T47D (cell line): ENCODE results near the gene C11orf71.

Experiments
- DNase-seq, 2 experiments: peaks; one replicate each; pipeline versions ENCODE4 v3.0.0 to v3.0.0-alpha.2; 2011 to 2012; ENCODE audit warnings: low read depth in 1 of 2, low spot score in 1 of 2
- JUND ChIP-seq: IDR thresholded peaks from 2 replicates; pipeline ENCODE4 v1.6.1; 2012; ENCODE audit warnings: low read depth
- in situ Hi-C: cut with HindIII; loops from 2 replicates; pipeline ENCODE4 v1.10.0; 2016; ENCODE audit warnings: low sequenced_read_pairs, low pct_unique_long_range_greater_than_20kb

Gene C11orf71, protein sequence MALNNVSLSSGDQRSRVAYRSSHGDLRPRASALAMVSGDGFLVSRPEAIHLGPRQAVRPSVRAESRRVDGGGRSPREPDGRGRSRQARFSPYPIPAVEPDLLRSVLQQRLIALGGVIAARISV

DNA sequence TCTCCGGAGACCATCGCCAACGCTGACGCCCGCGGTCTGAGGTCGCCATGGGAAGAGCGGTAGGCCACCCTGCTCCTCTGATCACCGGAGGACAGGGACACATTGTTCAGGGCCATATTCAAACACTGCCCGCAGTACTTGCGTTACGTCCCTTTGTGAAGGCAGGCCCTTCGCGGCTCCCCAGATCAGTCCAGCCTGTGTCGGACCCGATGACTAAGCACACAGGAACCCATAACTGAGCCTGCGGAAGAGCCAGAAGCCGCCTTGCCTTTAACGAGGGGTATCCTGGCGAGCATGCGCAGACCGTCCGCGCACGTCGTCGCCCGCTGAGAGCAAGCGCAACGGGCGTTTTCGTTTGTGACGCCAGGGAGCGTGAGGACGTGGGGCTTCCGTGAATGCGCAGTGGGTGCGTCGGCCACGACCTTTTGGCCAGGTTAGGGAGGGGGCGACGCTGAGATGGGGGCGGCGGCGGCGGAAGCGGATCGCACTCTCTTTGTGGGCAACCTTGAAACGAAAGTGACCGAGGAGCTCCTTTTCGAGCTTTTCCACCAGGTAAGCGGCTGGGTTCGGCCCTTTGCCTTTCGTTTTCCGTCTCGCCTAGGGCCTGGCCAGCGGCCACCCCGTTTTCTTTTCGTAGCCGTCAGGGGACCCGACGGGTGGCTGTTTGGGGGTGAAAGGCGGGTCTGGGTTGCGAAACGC is at the start of gene C11orf71, which contains the start of gene RBM7:
Gene C11orf71 (minus strand): TSS at position 296 of the 699 bp plus-strand sequence. CDS start 180 bp downstream, at position 116.
Gene RBM7 (plus strand): TSS at position 451 of the 699 bp plus-strand sequence. CDS start 6 bp downstream, at position 457.
- no peak for TF ChIP-seq JUND
- DNase-seq, result peak; percentile 91 to 99
- in situ Hi-C loops, result no loop called here

DNA sequence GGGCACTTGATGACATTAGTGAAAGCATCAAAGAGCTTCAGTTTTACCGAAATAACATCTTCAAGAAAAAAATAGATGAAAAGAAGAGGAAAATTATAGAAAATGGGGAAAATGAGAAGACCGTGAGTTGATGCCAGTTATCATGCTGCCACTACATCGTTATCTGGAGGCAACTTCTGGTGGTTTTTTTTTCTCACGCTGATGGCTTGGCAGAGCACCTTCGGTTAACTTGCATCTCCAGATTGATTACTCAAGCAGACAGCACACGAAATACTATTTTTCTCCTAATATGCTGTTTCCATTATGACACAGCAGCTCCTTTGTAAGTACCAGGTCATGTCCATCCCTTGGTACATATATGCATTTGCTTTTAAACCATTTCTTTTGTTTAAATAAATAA is 49.5 kb upstream of the C11orf71 start:
- in situ Hi-C loops, result no loop called here
- no peak for TF ChIP-seq JUND
- DNase-seq, result no peak

DNA sequence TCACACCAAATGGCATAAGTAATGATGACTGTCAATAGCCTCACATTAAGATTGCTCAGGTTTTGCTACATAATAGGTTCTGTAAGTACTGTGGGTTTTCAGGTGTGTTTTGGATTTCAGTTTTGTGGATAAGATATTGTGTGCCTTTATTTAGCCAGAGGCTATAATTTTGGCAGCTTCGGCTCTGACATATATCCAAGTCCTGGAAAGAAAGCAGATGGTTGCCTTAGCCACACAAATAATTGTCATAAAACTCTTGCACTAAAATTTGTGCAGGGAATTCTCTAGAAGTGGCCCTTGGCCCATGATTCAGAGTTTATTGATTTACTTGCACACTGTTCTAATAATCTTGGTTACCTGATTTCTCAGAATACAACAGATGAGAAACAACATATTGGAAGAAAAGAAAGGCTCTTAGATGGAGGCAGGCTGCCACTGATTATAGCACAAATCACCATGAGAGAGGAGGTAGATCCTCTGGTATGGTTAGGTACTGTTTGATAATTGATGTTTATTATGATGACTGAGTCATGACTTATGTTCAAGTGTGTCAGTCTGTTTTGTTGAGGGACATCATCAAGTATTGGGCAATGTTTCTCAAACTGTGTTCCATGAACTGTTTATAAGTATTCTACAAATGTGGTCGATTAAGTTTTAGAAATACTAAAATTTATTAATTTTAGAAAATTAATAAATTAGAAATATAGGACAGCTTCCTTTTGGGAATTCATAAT is 48.6 kb upstream of the C11orf71 start:
- in situ Hi-C loops, result no loop called here
- no peak for DNase-seq
- TF ChIP-seq JUND, result no peak

DNA sequence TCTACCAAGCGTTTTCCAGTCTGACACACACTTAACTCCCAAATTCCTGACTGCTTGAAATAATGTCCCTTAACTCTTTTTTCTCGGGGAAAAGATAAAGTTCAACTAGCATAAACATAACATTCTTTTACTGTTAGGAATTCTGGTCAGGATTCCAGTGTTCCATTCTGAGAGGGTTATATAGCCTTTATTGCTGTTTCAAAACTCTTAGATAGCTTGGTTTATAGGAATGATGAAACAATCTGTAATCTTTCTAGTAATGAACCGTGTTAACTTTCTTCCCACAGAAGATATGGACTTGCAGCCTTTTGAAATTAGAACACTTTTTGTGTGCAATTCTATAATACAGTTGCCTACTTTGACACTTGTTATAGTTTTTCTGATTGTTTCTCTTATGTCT is 47.6 kb upstream of the C11orf71 start:
- no peak for TF ChIP-seq JUND
- in situ Hi-C loops, result no loop called here
- no peak for DNase-seq

DNA sequence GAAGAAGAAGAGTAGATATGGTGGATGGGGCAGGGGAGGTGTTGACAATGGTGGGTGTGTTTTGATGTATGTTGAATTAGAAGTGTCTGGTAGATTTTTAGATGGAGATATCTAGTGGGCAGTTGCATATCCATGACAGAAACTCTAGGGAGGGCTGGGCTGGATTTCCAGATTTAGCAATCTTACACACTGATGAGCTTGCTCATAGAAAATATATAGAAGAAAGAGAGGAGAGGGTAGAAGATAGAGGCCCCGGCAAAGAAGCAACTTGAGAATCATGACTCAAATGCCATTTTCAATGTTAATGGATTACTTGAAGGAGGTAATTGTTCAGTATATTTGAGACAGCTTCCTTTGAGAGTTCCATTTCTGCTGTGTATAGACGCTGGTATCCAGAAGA is 47.1 kb upstream of the C11orf71 start:
- DNase-seq, result no peak
- TF ChIP-seq JUND, result no peak
- in situ Hi-C loops, result no loop called here

DNA sequence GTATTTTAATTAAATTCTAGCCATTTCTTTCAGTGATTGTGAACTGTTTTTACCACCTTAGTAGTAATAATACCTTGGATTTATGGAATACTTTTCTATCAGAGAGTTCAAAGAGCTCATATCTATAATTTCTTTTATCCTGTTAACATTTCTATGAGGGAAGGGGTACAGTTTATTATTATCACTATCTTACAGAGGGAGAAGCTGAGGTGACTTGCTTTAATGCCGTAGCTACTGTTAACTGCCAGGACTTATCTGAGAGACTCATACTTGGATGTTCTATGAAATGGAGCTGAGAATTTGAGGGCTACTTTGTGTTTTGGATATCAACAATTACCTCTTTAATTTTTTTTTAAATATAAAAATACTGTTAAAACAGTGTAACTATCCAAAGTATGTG is 42.2 kb upstream of the C11orf71 start:
- TF ChIP-seq JUND, result no peak
- in situ Hi-C loops, result no loop called here
- no peak for DNase-seq

DNA sequence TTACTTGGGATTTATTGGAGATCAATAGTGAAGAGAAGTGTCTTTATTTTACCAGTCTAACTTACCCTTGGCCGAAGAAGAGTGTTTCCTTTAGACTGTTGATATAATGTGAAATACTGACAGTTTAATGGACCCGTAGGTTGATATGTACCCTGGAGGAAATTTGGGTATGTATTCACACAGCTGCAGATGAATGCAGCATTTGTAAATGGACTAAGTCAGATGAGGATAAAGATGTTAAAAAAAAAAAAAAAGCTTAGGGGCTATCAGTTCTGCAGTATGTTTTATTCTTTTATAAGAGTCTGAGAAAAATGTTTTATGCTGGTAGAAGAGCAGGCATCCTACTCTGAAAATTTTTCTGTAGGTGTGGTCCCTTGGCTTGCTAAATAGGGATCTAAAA is 41.6 kb upstream of the C11orf71 start:
- DNase-seq, result no peak
- TF ChIP-seq JUND, result no peak
- in situ Hi-C loops, result no loop called here

DNA sequence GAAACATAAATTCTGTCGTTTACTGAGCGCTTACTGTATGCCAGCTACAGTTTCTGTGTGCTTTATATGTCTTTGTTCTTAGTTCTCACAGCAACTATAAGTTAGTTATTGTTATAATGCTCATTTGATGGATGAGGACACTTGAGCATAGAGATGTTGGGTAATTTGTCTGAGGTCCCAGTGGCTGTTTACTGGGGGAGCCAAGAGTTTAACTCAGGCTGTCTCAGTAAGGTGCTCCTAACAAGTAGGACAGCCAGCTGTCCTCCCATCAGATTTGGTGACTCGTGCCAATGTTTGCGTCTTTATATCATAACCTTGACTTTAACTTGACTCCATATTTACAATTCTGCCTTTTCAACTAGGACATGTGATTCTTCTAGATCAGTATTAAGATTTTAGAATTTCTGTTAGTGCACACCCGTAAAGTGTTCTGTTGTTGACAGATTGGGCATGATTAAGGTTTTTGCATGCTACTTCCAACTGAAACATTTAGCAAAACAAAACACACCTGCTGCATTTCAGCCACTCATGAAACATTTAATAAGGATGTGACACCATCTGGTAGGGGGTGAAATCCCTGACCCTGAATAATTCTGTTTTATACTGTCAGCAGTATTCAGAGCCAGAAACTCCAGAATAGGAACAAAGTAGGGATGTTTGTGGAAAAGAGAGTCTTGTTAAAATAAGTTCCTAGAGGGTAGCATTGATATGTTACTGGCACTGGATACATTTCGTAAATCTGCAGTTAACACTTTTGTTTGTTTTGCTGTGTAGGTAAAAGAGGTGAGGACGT is 40.9 kb upstream of the C11orf71 start:
- TF ChIP-seq JUND, result no peak
- in situ Hi-C loops, result no loop called here
- peak in 1 of 2 experiments; percentile 54 for DNase-seq

DNA sequence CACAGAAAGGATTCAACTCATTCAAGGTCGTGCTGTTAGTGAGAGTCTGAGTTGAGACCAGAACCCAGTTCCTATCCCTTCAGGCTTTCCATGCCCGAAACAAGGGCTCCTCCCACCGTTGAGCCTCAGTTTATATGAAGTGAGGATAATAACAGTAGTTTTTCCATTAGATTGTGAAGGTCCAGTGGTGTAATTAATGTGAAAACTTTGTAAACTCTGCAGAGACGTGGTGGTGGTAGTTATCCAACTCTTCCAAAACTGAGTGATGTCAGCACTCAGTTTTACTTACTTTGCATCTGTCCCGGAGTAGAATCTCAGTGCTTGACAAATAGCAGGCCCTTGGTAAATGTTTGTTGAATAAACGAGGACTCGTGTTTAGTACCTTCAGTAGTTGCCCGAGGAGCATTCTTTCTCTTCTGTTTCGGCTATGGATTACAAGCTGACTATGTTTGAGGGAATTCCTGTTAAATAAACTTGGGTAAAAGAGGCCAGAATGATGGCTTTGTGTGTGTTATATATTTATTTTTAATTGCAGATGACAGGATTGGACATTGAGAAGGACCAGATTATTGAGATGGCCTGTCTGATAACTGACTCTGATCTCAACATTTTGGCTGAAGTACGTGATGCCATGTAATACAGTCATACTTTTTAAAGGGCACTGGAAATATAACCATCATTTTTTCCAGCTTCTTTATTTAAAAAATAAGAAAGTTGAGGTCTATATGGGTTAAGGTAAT is 40.0 kb upstream of the C11orf71 start:
- TF ChIP-seq JUND, result peak; percentile 25; the same call in 1 of the 2 replicates
- peak; percentile 49 to 82 for DNase-seq
- in situ Hi-C loops, result no loop called here

DNA sequence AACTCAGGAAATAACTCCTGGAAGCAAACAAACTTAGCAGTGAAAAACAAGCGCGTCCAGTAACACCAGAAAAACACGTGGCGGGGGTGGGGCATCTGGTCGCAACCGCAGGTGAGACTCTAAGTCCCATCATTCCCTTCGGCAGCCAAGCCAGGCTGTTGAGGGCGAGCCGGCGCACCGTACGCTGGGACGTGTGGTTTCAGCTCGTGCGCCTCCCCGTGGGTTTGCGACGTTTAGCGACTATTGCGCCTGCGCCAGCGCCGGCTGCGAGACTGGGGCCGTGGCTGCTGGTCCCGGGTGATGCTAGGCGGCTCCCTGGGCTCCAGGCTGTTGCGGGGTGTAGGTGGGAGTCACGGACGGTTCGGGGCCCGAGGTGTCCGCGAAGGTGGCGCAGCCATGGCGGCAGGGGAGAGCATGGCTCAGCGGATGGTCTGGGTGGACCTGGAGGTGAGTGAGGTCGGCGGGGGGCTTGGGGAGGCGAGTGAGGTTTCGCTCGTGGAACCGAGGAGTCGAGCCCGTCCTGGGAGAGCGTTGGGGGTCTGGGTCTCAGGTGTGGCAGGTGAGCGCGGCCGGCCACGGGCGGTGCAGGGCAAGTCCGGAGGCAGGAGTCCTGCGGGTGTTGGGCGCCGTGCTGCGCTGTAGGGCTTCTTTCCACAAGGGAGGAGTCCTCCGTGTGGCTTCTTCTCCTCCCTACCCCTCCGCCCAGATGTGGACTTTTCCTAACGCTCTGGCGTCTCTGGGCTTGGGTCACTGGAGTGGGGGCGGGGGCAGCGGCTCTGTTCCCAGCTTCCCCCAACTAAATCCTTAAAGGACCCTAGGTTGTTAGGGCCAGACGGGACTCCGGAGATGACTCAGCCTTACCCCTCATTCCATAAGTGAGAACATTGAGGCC is 39.2 kb upstream of the C11orf71 start, which contains the start of gene REXO2:
Gene REXO2 (plus strand): TSS at position 239 of the 892 bp plus-strand sequence. CDS start 62 bp downstream, at position 301.
- in situ Hi-C loops, result no loop called here
- DNase-seq, result peak; percentile 93 to 99
- TF ChIP-seq JUND, result no peak

DNA sequence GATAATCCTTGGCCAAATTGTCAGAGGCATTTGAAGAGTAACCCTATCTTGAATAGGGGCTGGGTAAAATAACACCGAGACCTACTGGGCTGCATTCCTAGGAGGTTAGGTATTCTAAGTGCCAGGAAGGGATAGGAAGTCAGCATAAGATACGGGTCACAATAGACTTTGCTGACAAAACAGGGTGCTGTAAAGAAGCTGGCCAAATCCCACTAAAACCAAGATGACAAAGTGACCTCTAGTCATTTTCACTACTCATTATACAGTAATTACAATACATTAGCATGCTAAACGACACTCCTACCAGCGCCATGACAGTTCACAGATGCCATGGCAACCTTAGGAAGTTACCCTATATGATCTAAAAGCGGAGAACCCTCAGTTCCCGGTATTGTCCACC is 38.0 kb upstream of the C11orf71 start:
- TF ChIP-seq JUND, result no peak
- peak in 1 of 2 experiments; percentile 64 for DNase-seq
- in situ Hi-C loops, result no loop called here
